ENCODE measurements around the gene BNIP3. TPM values are rescaled to one million over a fixed set of nuclear protein-coding genes. Genes with fewer than 3 reads are reported as not detected.
A peak's percentile ranks its signal among the peaks of the same experiment; 100 is the strongest.

BNIP3 gene
- total RNA-seq, 2 donors from 2014 or later, result 147 to 158 TPM

DNA sequence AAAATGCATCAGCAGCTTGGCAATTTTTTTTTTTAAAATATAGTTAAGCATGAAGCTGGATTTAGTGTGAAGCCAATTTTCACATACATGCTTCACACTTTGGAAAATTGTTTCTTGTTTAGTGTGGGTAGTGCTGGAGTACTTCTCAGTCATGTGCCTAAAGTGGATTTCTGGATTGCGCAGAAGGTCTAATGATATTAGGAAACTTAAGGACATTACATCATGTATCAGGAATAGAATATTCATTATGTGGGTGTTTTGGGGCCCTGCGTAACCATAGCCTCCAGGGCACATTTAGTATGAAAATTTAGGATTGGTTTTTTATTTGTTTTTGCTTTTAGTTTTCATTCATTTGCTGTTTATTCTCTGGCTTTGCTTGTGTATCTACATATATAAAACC is 28.8 kb upstream of the BNIP3 start:
- peak overlapping the region in 3 of 4 donors; percentile 35 to 76 (median 46) for H3K27ac ChIP-seq
- TF ChIP-seq, protein P1, sequence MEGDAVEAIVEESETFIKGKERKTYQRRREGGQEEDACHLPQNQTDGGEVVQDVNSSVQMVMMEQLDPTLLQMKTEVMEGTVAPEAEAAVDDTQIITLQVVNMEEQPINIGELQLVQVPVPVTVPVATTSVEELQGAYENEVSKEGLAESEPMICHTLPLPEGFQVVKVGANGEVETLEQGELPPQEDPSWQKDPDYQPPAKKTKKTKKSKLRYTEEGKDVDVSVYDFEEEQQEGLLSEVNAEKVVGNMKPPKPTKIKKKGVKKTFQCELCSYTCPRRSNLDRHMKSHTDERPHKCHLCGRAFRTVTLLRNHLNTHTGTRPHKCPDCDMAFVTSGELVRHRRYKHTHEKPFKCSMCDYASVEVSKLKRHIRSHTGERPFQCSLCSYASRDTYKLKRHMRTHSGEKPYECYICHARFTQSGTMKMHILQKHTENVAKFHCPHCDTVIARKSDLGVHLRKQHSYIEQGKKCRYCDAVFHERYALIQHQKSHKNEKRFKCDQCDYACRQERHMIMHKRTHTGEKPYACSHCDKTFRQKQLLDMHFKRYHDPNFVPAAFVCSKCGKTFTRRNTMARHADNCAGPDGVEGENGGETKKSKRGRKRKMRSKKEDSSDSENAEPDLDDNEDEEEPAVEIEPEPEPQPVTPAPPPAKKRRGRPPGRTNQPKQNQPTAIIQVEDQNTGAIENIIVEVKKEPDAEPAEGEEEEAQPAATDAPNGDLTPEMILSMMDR (IDR thresholded peaks at IDR 0.05), result no peak
- TF ChIP-seq POLR2A (IDR thresholded peaks at IDR 0.05), result no peak
- no peak overlapping the region for H3K4me3 ChIP-seq
- DNase-seq, result no peak
- intact Hi-C loops (cut with DNase I), result no loop called here
- WGBS, 2 donors, result 87 to 92% methylated on average over 2 of the region's 2 CpGs
- H3K4me1 ChIP-seq, result peaks cover 15% of the 10 kb centered on the region
- H3K27me3 ChIP-seq, result no peaks in the 10 kb centered on the region
- H3K36me3 ChIP-seq (replicated peaks in 1 of 2; ENCODE audit: insufficient read depth in 1 of 2, low read depth in 2 of 2), result no peaks in the 10 kb centered on the region
- no peaks in the 10 kb centered on the region for H3K9me3 ChIP-seq
- ATAC-seq, result peak; percentile 33

DNA sequence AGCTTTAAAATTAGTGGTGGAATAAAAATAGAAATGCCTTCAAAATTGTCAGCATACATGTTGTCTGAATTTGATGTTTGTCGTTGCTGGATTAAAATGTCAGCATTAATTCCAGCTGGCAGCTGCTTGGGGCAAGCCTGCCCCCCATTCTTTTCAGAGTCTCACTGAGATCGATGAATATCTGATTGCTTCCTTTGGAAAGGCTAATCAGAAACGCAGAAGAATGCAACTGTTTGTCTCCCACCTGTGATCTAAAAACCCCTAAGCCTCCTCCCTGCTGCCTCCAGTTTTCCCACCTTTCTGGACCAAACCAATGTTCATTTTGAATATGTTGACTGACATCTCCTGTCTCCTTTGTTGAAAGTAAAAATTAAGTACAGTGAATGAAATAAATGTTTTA is 27.9 kb upstream of the BNIP3 start:
- intact Hi-C loops (cut with DNase I), result no loop called here
- Histone ChIP-seq H3K4me1 (peaks cover 15% of the 10 kb centered on the region), H3K4me3 (no peak overlapping the region), H3K27me3 (no peaks in the 10 kb centered on the region), H3K27ac (no peak overlapping the region), H3K9me3 (no peaks in the 10 kb centered on the region), H3K36me3 (replicated peaks in 1 of 2; ENCODE audit: insufficient read depth in 1 of 2, low read depth in 2 of 2) (no peaks in the 10 kb centered on the region)
- 50 to 61% methylated on average over 3 of the region's 3 CpGs for WGBS, 2 donors
- ATAC-seq, result no peak
- no peak for DNase-seq
- TF ChIP-seq, protein P1 (IDR thresholded peaks at IDR 0.05), result no peak
- TF ChIP-seq POLR2A (IDR thresholded peaks at IDR 0.05), result no peak

DNA sequence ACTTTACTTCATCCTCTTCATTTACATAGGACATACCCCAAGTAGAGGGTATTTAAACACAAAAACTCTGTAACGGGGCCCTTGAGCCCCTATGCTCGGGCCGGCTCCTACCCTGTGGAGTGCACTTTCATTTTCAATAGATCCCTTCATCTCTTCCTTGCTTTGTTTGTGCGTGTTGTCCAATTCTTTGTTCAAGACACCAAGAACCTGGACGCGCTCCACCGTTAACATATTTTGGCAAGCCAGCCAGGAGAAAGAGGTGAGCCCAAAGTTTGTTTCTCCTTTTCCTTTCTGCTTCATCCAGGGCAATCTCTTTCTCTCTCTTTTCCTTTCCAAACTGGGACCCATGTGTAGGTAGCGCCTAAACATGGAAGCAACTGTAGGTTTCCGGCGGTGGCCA is 26.0 kb upstream of the BNIP3 start:
- no peak overlapping the region for H3K4me3 ChIP-seq
- WGBS, 2 donors, result 94 to 96% methylated on average over 10 of the region's 10 CpGs
- no peak for TF ChIP-seq POLR2A (IDR thresholded peaks at IDR 0.05)
- TF ChIP-seq, protein P1 (IDR thresholded peaks at IDR 0.05), result no peak
- no peak overlapping the region for H3K27ac ChIP-seq
- no peak for ATAC-seq
- no peaks in the 10 kb centered on the region for H3K27me3 ChIP-seq
- H3K9me3 ChIP-seq, result no peaks in the 10 kb centered on the region
- no peaks in the 10 kb centered on the region for H3K36me3 ChIP-seq (replicated peaks in 1 of 2; ENCODE audit: insufficient read depth in 1 of 2, low read depth in 2 of 2)
- intact Hi-C loops (cut with DNase I), result no loop called here
- H3K4me1 ChIP-seq, result peaks cover 15% of the 10 kb centered on the region
- DNase-seq, result no peak

DNA sequence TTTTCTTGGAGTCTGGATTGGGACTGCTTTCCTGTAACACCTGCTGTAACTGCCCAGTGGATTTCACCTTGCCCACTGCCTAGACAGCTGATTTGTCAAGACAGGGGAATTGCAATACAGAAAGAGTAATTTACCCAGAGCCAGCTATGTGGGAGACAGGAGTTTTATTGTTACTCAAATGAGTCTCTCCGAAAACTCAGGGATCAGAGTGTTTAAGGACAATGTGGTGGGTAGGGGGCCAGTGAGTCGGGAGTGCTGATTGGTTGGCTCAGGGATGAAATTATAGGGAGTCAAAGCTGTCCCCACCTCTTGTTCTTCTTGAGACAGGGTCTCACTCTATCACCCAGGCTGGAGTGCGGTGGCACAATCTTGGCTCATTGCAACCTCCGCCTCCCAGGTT is 25.2 kb upstream of the BNIP3 start:
- Histone ChIP-seq H3K4me1 (peaks cover 20% of the 10 kb centered on the region), H3K27me3 (no peaks in the 10 kb centered on the region), H3K36me3 (replicated peaks in 1 of 2; ENCODE audit: insufficient read depth in 1 of 2, low read depth in 2 of 2) (no peaks in the 10 kb centered on the region), H3K9me3 (no peaks in the 10 kb centered on the region), H3K4me3 (no peak overlapping the region), H3K27ac (no peak overlapping the region)
- intact Hi-C loops (cut with DNase I), result no loop called here
- no peak for DNase-seq
- WGBS, 2 donors, result 86 to 93% methylated on average over 4 of the region's 4 CpGs
- no peak for ATAC-seq
- TF ChIP-seq, protein P1 (IDR thresholded peaks at IDR 0.05), result no peak
- no peak for TF ChIP-seq POLR2A (IDR thresholded peaks at IDR 0.05)

DNA sequence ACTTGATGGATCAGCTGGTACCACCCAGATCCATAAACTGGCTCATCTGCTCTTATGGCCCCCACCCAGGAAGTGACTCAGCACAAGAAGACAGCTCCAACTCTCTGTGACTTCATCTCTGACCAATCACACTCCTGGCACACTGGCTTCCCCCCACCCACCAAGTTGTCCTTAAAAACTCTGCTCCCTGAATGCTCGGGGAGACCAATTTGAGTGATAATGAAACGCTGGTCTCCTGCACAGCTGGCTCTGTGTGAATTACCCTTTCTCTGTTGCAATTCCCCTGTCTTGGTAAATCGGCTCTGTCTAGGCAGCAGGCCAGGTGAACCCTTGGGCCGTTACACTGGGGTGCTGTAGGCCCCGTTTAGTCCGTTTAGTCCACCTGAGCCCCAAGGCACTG is 23.4 kb upstream of the BNIP3 start:
- Histone ChIP-seq H3K27me3 (no peaks in the 10 kb centered on the region), H3K27ac (no peak overlapping the region), H3K4me1 (peaks cover 15% of the 10 kb centered on the region), H3K36me3 (replicated peaks in 1 of 2; ENCODE audit: insufficient read depth in 1 of 2, low read depth in 2 of 2) (no peaks in the 10 kb centered on the region), H3K9me3 (no peaks in the 10 kb centered on the region), H3K4me3 (no peak overlapping the region)
- DNase-seq, result no peak
- TF ChIP-seq POLR2A (IDR thresholded peaks at IDR 0.05), result no peak
- TF ChIP-seq, protein P1 (IDR thresholded peaks at IDR 0.05), result no peak
- no peak for ATAC-seq
- WGBS, 2 donors, result 91 to 94% methylated on average over 5 to 6 of the region's 6 CpGs
- intact Hi-C loops (cut with DNase I), result no loop called here

All from body of pancreas (tissue), 4 donors.